Activated CD8-positive, alpha-beta T cell treated with anti-CD3 and anti-CD28 coated beads, Interleukin-2, amount 10 ng/mL, durations not matched to agents 7 days and 5 days (primary cell): Measurements from ENCODE around the gene HOXA10. TPM values are rescaled to one million over a fixed set of nuclear protein-coding genes. Genes with fewer than 3 reads are reported as not detected.
A peak's percentile ranks its signal among the peaks of the same experiment; 100 is the strongest.

Experiments
- ATAC-seq: fragments of 150-1000 bp; cut with Tn5 transposase; one replicate; pipeline ENCODE4 v1.10.0; 2021; ENCODE audit warnings: moderate library complexity
- CTCF ChIA-PET: fragments of 350-600 bp; sonication (Branson Sonifier 250); formaldehyde crosslinking; loops from one replicate; lab custom pipeline; 2021; ENCODE audit warnings: antibody characterized with exemption; lab: Charles Lee
- POLR2A ChIA-PET: fragments of 350-600 bp; sonication (Branson Sonifier 250); formaldehyde crosslinking; loops from one replicate; lab custom pipeline; 2021; ENCODE audit warnings: antibody characterized with exemption; lab: Charles Lee
- DNase-seq: peaks from one replicate; pipeline ENCODE4 v3.0.0-alpha.2; 2020
- H3K27ac Mint-ChIP-seq: one replicate; pipeline ENCODE4 v1.8.0; 2021; ENCODE audit warnings: mild to moderate bottlenecking, mixed read lengths
- H3K27me3 Mint-ChIP-seq: one replicate; pipeline ENCODE4 v1.8.0; 2021; ENCODE audit warnings: low read depth, mixed read lengths
- H3K36me3 Mint-ChIP-seq: one replicate; pipeline ENCODE4 v1.8.0; 2021; ENCODE audit warnings: low read depth, mixed read lengths
- H3K4me1 Mint-ChIP-seq: one replicate; pipeline ENCODE4 v1.8.0; 2021; ENCODE audit warnings: low read depth, mixed read lengths
- H3K4me3 Mint-ChIP-seq: one replicate; pipeline ENCODE4 v1.8.0; 2021; ENCODE audit warnings: mild to moderate bottlenecking, mixed read lengths
- H3K9me3 Mint-ChIP-seq: one replicate; pipeline ENCODE4 v1.8.0; 2022; ENCODE audit warnings: mixed read lengths; ENCODE audit not compliant: insufficient read depth
- total RNA-seq, 2 experiments: library from RNA; stranded (reverse); gene quantifications; one replicate each; pipeline ENCODE4 v1.2.3, GENCODE V29; 2021

HOXA10 gene
- total RNA-seq, 2 experiments from 2014 or later = not detected

- no peak overlapping the region for H3K4me3 Mint-ChIP-seq
- no peaks in the 10 kb centered on the region for H3K36me3 Mint-ChIP-seq
- DNase-seq (no peak), ATAC-seq (no peak)
- H3K27ac Mint-ChIP-seq = no peak overlapping the region
- H3K27me3 Mint-ChIP-seq = peaks cover 25% of the 10 kb centered on the region
- ChIA-PET CTCF (no interaction called here), POLR2A (no interaction called here)
- peaks cover 2% of the 10 kb centered on the region for H3K4me1 Mint-ChIP-seq
- H3K9me3 Mint-ChIP-seq = no peaks in the 10 kb centered on the region
These were observed 32.8 kb downstream of the HOXA10 start for GRCh38 chr7:27141137-27141922.

GRCh38 chr7:27140126-27140857, 33.8 kb downstream of the HOXA10 start:
- ATAC-seq (no peak), DNase-seq (no peak)
- ChIA-PET POLR2A (no interaction called here), CTCF (no interaction called here)
- H3K9me3 Mint-ChIP-seq = no peaks in the 10 kb centered on the region
- peaks cover 4% of the 10 kb centered on the region for H3K4me1 Mint-ChIP-seq
- no peak overlapping the region for H3K27ac Mint-ChIP-seq
- peaks cover 30% of the 10 kb centered on the region for H3K27me3 Mint-ChIP-seq
- H3K36me3 Mint-ChIP-seq = no peaks in the 10 kb centered on the region
- H3K4me3 Mint-ChIP-seq = no peak overlapping the region

GRCh38 chr7:27139334-27140125, 34.6 kb downstream of the HOXA10 start:
- no peaks in the 10 kb centered on the region for H3K36me3 Mint-ChIP-seq
- no peaks in the 10 kb centered on the region for H3K9me3 Mint-ChIP-seq
- no peak overlapping the region for H3K27ac Mint-ChIP-seq
- ChIA-PET CTCF (no interaction called here), POLR2A (no interaction called here)
- DNase-seq (no peak), ATAC-seq (no peak)
- peaks cover 12% of the 10 kb centered on the region for H3K4me1 Mint-ChIP-seq
- H3K4me3 Mint-ChIP-seq = no peak overlapping the region
- H3K27me3 Mint-ChIP-seq = peaks cover 34% of the 10 kb centered on the region

- Mint-ChIP-seq H3K4me3 (no peak overlapping the region), H3K9me3 (no peaks in the 10 kb centered on the region), H3K36me3 (no peaks in the 10 kb centered on the region), H3K4me1 (peaks cover 17% of the 10 kb centered on the region), H3K27me3 (peaks cover 38% of the 10 kb centered on the region), H3K27ac (no peak overlapping the region)
- DNase-seq = no peak
- CTCF ChIA-PET = no interaction called here
- no peak for ATAC-seq
- POLR2A ChIA-PET = no interaction called here
These were observed 35.2 kb downstream of the HOXA10 start for GRCh38 chr7:27138985-27139333.

- Mint-ChIP-seq H3K36me3 (no peaks in the 10 kb centered on the region), H3K9me3 (no peaks in the 10 kb centered on the region), H3K4me3 (no peak overlapping the region), H3K27me3 (peaks cover 41% of the 10 kb centered on the region), H3K27ac (no peak overlapping the region), H3K4me1 (peaks cover 20% of the 10 kb centered on the region)
- CTCF ChIA-PET = no interaction called here
- DNase-seq (no peak), ATAC-seq (no peak)
- POLR2A ChIA-PET = no interaction called here
These were observed 35.6 kb downstream of the HOXA10 start for GRCh38 chr7:27138472-27138871.

- ChIA-PET POLR2A (no interaction called here), CTCF (no interaction called here)
- no peaks in the 10 kb centered on the region for H3K9me3 Mint-ChIP-seq
- DNase-seq (no peak), ATAC-seq (no peak)
- peaks cover 46% of the 10 kb centered on the region for H3K27me3 Mint-ChIP-seq
- no peak overlapping the region for H3K4me3 Mint-ChIP-seq
- H3K27ac Mint-ChIP-seq = no peak overlapping the region
- peaks cover 20% of the 10 kb centered on the region for H3K4me1 Mint-ChIP-seq
- H3K36me3 Mint-ChIP-seq = no peaks in the 10 kb centered on the region
These were observed 36.3 kb downstream of the HOXA10 start for GRCh38 chr7:27137640-27138315.

GRCh38 chr7:27134392-27134791, 39.7 kb downstream of the HOXA10 start:
- no peaks in the 10 kb centered on the region for H3K36me3 Mint-ChIP-seq
- DNase-seq (no peak), ATAC-seq (no peak)
- peaks cover 20% of the 10 kb centered on the region for H3K4me1 Mint-ChIP-seq
- ChIA-PET POLR2A (no interaction called here), CTCF (interaction anchor here (1.4 kb wide), 1 partner anchor 16 kb away, joined by 5 read pairs; no protein-coding TSS in a partner anchor)
- no peak overlapping the region for H3K4me3 Mint-ChIP-seq
- no peak overlapping the region for H3K27ac Mint-ChIP-seq
- no peaks in the 10 kb centered on the region for H3K9me3 Mint-ChIP-seq
- H3K27me3 Mint-ChIP-seq = peaks cover 47% of the 10 kb centered on the region

- H3K27me3 Mint-ChIP-seq = peaks cover 48% of the 10 kb centered on the region
- POLR2A ChIA-PET = no interaction called here
- ATAC-seq (no peak), DNase-seq (no peak)
- CTCF ChIA-PET = interaction anchor here (1.4 kb wide), 1 partner anchor 16 kb away, joined by 5 read pairs; no protein-coding TSS in a partner anchor
- H3K4me3 Mint-ChIP-seq = no peak overlapping the region
- no peaks in the 10 kb centered on the region for H3K9me3 Mint-ChIP-seq
- no peak overlapping the region for H3K27ac Mint-ChIP-seq
- no peaks in the 10 kb centered on the region for H3K36me3 Mint-ChIP-seq
- H3K4me1 Mint-ChIP-seq = peaks cover 20% of the 10 kb centered on the region
These were observed 40.5 kb downstream of the HOXA10 start for GRCh38 chr7:27133409-27134231.

- Mint-ChIP-seq H3K9me3 (no peaks in the 10 kb centered on the region), H3K4me1 (peaks cover 20% of the 10 kb centered on the region), H3K27me3 (peaks cover 48% of the 10 kb centered on the region), H3K27ac (no peak overlapping the region), H3K36me3 (no peaks in the 10 kb centered on the region), H3K4me3 (no peak overlapping the region)
- ChIA-PET POLR2A (no interaction called here), CTCF (no interaction called here)
- DNase-seq (no peak), ATAC-seq (no peak)
These were observed 41.1 kb downstream of the HOXA10 start for GRCh38 chr7:27132978-27133377.

- H3K27me3 Mint-ChIP-seq = peaks cover 50% of the 10 kb centered on the region
- H3K27ac Mint-ChIP-seq = no peak overlapping the region
- ATAC-seq = no peak
- H3K4me3 Mint-ChIP-seq = no peak overlapping the region
- H3K36me3 Mint-ChIP-seq = no peaks in the 10 kb centered on the region
- POLR2A ChIA-PET = no interaction called here
- CTCF ChIA-PET = interaction anchor here (2.1 kb wide), 1 partner anchor 19 kb away, joined by 6 read pairs; no protein-coding TSS in a partner anchor
- DNase-seq = no peak
- no peaks in the 10 kb centered on the region for H3K9me3 Mint-ChIP-seq
- H3K4me1 Mint-ChIP-seq = peaks cover 19% of the 10 kb centered on the region
These were observed 41.9 kb downstream of the HOXA10 start for GRCh38 chr7:27132214-27132613.

GRCh38 chr7:27131390-27131819, 42.7 kb downstream of the HOXA10 start:
- Mint-ChIP-seq H3K27ac (no peak overlapping the region), H3K36me3 (no peaks in the 10 kb centered on the region), H3K4me3 (peak overlapping the region; percentile 57), H3K27me3 (peaks cover 53% of the 10 kb centered on the region), H3K9me3 (no peaks in the 10 kb centered on the region), H3K4me1 (peaks cover 18% of the 10 kb centered on the region)
- ATAC-seq (no peak), DNase-seq (no peak)
- ChIA-PET POLR2A (no interaction called here), CTCF (interaction anchor here (1.4 to 2.1 kb wide), 2 partner anchors 12 to 20 kb away, joined by 3 to 6 read pairs; partner anchors contain the start of gene HOXA5)
